ENCODE measurements around the gene ZMIZ1.

Gene ZMIZ1

GRCh38 chr10:79068562-79069324 lies at the start of gene ZMIZ1:
Gene ZMIZ1 (plus strand): TSS chr10:79068966. CDS start chr10:79201633, 132,667 bp downstream.
- peak; percentile 95 for DNase-seq (ENCODE audit: low spot score)

GRCh38 chr10:79019441-79020014 lies 49.2 kb upstream of the ZMIZ1 start:
- DNase-seq (ENCODE audit: low spot score) = no peak

GRCh38 chr10:79020015-79020491 lies 48.7 kb upstream of the ZMIZ1 start:
- no peak for DNase-seq (ENCODE audit: low spot score)

- DNase-seq (ENCODE audit: low spot score) = no peak
Measured at GRCh38 chr10:79020605-79021004, 48.2 kb upstream of the ZMIZ1 start.

GRCh38 chr10:79021331-79021907 lies 47.3 kb upstream of the ZMIZ1 start:
- no peak for DNase-seq (ENCODE audit: low spot score)

- no peak for DNase-seq (ENCODE audit: low spot score)
Measured at GRCh38 chr10:79021948-79022499, 46.7 kb upstream of the ZMIZ1 start.

- DNase-seq (ENCODE audit: low spot score) = peak; percentile 58
Measured at GRCh38 chr10:79022565-79023230, 46.1 kb upstream of the ZMIZ1 start.

GRCh38 chr10:79023240-79024162 lies 45.3 kb upstream of the ZMIZ1 start:
- no peak for DNase-seq (ENCODE audit: low spot score)

GRCh38 chr10:79024296-79024695 lies 44.5 kb upstream of the ZMIZ1 start:
- no peak for DNase-seq (ENCODE audit: low spot score)

GRCh38 chr10:79024720-79025198 lies 44.0 kb upstream of the ZMIZ1 start:
- no peak for DNase-seq (ENCODE audit: low spot score)

- DNase-seq (ENCODE audit: low spot score) = no peak
Measured at GRCh38 chr10:79025199-79025832, 43.5 kb upstream of the ZMIZ1 start.

GRCh38 chr10:79026341-79026761 lies 42.4 kb upstream of the ZMIZ1 start:
- no peak for DNase-seq (ENCODE audit: low spot score)

- DNase-seq (ENCODE audit: low spot score) = no peak
Measured at GRCh38 chr10:79026806-79027146, 42.0 kb upstream of the ZMIZ1 start.

GRCh38 chr10:79027147-79028055 lies 41.4 kb upstream of the ZMIZ1 start:
- no peak for DNase-seq (ENCODE audit: low spot score)

GRCh38 chr10:79028056-79028430 lies 40.7 kb upstream of the ZMIZ1 start:
- DNase-seq (ENCODE audit: low spot score) = no peak

GRCh38 chr10:79028451-79029010 lies 40.2 kb upstream of the ZMIZ1 start:
- no peak for DNase-seq (ENCODE audit: low spot score)

GRCh38 chr10:79029478-79030390 lies 39.0 kb upstream of the ZMIZ1 start:
- DNase-seq (ENCODE audit: low spot score) = no peak

GRCh38 chr10:79030705-79031104 lies 38.1 kb upstream of the ZMIZ1 start:
- no peak for DNase-seq (ENCODE audit: low spot score)

Data from AG08396 (cell line).